ENCODE results near the gene PAFAH1B1.
A peak's percentile ranks its signal among the peaks of the same experiment; 100 is the strongest.
"Not testable (repeated sequence)": the region's sequence is repeated elsewhere in the genome, so short reads cannot be mapped to it uniquely, and the experiment has no call there.

Gene PAFAH1B1

DNA sequence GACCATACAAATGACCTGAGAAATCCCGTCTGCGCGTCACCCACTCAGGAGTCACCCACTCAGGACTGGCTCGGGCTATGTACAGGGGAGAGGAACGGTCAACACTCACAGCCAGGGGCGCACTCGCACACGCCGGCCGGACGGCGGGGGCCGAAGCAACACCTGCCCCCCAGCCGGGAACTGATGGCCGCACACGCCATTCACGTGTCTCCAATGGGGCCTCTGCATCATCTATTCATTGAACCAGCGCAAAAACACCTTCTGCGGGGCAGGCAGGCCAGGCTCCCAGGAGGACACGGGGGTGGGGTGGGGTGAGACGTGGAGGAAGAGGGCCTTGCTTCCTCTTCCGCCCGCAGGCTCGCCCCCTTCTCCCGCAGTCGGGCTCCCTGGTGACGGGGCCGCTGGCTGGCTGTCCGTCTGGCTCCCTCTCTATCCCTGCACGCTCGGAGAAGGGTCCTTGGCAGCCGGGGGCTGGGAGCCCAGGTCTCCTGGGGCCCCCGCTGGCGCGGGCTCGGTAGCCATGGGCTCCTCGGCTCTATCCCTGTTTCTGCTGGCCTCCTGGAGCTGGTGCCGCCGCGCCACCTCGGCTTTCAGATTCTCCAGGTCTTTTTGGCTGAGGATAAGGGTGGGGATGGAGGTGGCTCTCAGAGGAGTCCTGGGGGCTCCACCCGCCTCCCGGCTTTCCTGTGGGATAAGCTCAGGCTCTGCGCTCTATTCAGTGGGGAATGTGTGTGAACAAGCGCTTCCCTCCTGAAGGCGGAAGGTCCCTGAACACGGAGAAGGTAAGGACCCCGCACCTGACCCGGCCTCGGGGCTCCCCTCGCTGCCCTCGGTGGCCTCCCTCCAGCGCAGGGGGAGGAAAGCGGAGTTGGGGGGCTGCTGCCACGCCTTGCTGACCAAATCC is 97.0 kb downstream of the PAFAH1B1 start:
- DNase-seq (ENCODE audit: low spot score) = no peak

DNA sequence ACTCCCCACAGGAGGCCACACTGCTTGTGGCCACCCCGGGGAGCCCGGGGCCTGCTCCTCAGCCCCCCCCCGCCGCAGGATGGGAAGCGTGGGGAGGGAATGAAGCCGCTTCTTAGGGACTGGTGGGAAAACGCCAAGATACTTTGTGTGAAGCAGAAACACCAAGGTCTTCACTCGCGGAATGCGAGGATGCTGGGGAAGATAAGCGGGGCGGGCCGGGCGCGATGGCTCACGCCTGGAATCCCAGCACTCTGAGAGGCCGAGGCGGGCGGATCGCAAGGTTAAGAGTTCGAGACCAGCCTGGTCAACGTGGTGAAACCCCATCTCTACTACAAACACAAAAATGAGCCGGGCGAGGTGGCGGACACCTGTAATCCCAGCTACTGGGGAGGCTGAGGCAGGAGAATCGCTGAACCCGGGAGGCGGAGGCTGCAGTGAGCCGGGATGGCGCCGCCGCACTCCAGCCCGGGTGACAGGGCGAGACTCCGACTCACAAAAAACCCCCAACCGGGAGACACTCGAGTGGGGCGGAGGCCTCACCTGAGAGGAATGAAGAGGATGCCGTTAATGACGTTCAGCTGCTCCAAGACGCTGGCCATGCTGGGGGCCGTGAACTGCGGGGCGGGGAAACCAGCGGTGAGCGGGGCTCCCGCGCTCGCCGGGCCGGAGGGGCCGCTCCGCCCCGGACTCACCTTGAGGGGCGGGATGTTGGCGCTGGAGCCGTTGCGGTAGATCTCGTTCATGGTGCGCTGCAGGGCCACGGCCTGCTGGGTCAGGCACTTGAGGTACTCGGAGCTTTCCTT is 97.8 kb downstream of the PAFAH1B1 start:
- no peak for DNase-seq (ENCODE audit: low spot score)

DNA sequence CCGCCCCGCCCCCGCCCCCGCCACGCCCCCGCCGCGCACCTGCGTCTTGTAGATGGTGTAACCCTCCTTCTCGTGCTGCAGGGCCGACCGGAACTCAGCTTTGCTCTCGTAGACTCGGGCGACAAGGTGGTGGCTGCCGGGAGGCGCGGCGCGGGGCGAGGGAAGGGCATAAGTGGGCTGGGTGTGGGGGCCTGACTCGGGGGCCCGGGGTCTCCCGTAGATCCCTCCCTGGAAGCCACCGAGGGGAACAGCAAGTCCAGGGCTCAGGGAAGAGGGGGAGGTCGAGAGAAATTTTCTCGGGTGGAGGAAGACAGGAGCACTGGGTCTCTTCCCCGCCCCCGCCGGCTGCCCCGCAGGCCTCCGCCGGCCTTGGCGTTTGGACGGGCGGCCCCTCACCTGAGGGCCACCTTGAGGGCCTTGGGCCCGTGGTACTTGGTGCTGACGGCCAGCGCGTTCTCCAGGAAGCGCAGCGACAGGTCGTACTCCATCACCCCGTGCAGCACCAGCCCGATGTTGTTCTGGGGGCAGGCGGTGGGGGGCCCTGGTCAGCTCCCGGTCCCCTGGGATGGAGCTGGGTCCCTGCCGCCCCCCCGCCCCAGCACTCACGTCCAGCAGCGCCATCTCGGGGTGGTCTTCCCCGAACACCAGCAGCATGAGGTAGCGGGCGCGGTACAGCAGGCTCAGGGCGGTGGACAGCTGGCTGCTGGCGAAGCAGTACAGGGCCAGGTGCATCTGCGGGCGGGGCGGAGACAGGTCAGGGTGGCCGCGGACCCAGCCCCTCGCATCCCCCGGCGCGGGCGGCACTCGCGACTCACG is 98.7 kb downstream of the PAFAH1B1 start:
- DNase-seq (ENCODE audit: low spot score) = no peak

DNA sequence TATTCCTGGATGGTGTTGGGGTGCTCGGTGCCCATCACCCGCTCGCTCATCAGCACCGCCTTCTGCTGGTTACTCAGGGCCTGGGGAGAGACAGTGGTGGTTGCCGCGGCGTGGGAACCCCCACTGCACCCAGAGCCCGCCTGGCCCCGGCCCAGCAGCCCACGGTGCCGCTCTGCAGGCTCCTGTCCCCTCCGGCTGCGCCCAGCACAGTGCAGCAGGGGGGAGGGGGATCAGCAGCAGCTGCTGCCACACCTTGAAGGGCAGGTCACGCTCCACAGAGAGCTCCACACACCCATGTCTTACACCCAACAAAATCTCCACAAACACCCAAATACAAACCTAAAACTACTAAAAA is 99.3 kb downstream of the PAFAH1B1 start:
- no peak for DNase-seq (ENCODE audit: low spot score)

DNA sequence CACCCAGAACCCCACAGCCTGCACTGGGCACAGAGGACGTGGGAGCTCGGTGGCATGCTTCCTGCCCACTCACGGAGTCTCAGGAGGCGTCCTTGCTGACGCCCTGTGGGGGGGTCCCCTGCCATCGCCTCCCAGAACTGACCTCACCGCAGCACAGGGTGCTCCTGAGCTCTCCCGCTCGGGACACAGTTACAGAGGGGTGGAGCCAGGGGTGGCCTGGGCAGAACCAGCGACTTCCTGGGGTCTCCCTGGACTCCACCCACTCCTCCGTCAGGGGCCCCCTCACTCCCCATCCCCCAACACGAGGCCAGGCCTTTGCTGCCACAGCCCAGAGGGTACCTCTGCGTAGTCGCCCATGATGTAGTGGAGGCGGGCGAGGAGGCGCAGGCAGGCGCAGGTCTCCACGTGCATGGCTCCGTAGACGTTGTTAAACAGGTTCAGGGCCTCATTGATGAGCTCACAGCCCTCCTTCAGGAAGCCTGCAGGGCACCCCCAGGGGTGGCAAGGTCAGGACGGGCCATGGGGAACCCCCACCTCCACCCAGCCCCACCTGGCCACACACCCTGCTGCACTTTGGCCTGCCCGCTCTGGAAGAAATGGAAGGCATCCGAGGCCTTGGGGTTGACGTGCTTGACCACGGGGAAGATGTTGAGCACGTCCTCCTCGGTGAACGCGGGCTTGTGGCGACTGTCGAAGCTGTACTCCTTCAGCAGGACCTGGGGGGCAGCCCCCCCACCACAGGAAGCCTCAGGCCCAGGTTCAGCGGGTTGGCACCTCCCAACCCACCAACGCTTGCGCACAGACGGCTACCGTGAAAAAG is 100.3 kb downstream of the PAFAH1B1 start:
- DNase-seq (ENCODE audit: low spot score) = no peak

DNA sequence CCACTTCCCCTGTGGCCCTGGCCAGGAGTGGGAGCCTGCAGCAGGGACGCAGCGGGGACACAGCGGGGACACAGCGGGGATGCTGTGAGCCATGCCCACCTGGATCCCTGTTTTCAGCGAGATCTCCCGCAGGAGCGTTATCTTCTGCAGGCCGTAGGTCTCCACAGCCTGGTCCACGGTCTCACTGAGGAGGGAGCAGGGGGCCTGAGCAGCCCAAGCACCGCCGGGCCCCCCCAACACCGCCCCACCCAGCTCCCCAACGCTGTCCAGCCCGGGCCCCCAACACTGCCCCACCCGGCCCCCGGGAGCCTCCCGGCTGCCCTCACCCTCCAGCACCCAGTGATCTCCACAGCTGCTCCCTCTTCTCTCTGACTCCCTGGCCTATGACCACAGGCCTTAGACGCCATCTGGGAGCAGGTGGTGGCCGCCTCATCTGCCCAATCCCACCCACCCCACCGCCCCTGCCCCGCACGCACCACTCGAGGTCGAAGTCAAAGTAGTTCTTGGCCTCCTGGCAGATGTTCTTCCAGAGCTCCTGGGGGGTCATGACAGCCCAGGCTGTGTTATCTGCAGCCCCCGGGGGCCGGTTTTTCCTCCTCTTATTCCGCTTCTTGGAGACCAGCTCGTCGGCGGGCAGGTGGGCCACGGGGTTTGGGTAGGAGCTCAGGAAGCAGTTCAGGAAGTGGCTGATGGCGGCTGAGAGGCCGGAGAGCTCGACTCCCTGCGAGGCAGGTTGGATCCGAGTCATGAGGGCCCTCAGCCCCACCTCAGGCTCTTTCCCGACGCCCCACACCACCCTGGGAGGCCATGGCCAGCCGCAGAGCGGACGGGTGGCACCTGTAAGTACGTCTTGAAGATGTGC is 101.2 kb downstream of the PAFAH1B1 start:
- DNase-seq (ENCODE audit: low spot score) = no peak

DNA sequence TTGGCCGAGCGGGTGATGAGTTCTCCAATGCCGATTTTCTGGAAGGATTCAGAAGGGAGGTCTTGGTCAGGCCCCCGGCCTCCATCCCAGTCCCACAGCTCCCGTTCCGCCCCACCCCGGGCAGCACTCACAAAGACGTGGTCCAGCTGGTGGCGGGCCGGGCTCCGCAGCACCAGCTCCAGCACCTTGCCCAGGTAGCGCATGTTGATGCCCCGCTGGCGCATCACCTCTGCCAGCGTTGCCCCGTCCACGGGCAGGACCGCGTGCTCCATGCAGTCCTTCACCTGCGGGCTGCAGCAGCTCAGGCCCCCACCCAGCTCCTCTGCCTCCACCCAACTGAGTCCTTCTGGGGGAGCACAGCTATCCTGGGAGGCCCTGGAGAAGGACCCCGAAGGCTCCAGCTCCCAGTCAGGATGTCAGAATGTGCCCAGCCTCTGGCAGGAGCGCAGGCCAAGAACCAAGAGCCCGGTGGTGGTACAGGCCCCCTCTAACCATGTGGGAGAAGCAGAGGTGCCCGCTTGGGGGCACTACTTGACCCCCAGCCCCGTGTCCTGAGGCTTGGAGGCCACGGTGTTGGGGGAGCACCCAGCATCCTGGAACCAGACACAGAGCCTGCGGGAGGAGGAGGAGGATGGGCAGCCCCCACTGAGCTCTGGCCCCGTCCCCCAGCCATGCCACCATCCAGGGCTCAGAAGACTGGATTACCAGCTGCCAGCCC is 101.9 kb downstream of the PAFAH1B1 start:
- DNase-seq (ENCODE audit: low spot score) = no peak

DNA sequence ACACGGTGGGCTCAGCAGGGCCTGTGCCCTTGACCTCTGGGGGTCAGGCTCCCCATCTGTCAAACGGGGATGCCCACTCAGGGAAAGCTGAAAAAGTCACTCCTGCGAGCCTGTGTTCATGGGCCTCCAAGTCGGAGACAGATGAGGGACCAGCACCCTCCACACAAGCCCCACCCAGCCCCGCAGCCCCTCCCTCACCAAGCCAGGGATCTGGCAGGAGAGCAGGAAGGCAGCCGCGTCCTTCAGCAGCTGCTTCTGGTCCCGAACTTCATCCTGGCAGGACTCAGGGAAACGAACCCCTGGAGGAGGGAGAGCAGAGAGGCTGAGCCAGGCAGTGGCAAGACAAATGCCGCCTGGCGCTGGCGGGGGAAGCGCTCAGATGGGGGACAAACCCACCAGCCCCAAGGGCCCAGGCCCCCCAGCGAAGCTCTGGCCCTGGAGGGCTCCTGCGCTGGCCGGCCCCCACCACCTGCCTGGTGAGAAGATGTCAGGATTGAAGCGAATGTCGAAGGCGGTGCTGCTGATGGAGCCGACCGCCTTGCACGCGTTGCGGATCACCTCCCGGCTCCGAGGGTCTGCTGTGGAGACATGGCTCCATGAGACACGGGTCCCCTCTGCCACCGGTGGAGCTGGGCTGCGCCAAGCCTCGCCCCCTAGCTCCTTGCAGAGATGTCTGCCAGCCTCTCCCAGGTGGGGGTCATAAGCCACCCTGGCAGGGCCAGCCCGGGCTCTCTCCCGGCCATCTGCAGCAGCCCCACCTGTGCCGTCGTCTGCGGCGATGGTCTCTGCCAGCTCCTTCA is 102.7 kb downstream of the PAFAH1B1 start:
- DNase-seq (ENCODE audit: low spot score) = no peak

DNA sequence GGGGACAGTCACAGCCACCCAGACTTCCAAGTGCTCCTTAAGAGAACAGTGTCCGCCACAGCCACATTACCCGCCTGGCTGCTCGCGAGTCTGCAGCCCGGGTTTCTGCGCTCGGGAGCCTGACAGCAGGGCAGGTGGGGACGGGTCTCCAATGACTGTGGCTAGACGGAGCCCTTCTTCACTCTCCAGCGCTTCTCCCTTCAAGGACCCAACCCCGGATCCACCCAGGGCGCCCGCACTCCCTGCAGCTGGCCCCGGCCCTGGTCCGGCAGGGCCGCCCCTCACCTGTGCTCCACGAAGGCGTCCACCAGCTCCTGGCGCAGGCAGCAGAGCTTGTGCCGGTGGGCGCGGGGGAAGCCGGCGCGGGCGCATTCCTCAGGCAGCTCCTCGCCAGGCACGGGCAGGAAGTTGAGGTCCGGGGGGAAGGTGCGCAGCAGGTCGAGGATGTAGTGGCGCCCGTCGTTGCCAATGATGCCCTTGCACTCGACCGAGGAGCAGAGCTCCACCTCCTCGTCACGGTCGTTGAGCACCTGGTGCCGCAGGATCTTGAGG is 104.2 kb downstream of the PAFAH1B1 start:
- DNase-seq (ENCODE audit: low spot score) = no peak

DNA sequence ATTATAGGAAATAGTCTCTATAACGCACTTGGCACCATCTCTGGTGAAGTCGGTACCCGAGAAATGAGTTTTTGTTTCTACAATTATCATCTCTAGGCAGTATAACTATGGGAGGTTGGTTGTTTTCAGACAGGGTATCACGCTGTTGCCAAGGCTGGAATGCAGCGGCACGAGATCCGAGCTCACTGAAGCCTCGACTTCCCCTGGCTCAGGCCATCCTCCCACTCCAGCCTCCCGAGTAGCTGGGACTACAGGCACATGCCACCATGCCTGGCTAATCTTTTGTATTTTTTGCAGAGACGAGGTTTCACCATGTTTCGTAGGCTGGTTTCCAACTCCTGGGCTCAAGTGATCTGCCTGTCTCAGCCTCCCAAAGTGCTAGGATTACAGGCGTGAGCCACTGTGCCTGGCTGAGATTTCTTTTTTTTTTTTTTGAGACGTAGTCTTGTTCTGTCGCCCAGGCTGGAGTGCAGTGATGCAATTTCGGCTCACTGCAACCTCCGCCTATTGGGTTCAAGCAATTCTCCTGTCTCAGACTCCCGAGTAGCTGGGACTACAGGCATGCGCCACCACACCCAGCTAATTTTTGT is 105.9 kb downstream of the PAFAH1B1 start:
- not testable (repeated sequence) for DNase-seq (ENCODE audit: low spot score)

DNA sequence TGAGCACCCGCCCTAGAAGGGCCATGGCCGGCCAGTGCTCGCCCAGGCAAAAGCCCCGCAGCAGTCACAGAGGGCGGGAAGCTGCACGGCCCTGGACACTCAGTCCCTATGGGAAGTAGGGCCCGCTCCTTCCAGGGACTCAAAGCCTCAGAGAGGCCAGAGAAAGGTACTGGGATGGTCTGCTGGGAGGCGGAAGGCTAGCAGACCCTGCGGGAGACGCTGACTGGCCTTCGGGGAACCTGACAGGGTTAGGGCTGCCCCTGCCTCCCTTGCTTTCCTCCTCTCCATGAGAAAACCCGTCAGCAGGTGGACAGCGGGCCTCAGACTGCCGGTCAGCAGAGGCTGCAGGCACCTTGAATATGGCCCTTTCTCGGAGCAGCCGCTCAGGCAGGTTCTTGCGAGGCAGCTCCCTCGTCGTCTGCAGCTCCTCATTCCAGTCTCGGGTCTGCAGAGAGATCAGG is 106.6 kb downstream of the PAFAH1B1 start:
- no peak for DNase-seq (ENCODE audit: low spot score)

DNA sequence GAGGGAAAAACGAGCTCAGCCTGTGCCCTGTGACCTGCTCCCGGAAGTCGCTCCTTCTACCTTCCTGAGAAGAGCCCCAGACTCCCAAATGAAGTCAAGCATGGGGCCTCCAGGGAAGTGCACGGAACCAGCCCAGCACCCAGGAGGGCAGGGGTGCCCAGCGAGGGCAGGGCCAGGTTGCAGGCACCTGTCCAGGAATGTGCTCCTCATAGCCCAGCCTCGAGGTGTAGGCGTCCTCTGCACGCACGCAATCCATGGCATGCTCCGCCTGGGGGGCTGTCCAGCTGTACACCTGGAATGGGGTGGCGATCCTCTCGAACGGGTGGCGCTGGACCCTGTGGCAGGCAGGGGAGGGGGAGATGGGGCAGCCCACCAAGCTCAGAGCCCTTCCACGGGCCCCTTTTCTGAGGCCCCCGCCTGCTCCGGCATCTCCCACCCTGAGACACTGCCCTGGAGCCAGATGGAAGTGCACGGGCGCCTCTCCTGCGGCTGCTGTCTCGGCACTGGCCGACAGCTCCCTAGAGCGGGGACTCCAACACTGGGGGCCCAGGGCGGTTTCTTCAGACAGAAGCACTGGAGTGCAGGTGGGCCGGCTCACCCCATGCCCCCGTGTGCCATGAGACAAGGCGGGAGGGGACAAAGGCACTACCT is 107.2 kb downstream of the PAFAH1B1 start:
- DNase-seq (ENCODE audit: low spot score) = no peak

DNA sequence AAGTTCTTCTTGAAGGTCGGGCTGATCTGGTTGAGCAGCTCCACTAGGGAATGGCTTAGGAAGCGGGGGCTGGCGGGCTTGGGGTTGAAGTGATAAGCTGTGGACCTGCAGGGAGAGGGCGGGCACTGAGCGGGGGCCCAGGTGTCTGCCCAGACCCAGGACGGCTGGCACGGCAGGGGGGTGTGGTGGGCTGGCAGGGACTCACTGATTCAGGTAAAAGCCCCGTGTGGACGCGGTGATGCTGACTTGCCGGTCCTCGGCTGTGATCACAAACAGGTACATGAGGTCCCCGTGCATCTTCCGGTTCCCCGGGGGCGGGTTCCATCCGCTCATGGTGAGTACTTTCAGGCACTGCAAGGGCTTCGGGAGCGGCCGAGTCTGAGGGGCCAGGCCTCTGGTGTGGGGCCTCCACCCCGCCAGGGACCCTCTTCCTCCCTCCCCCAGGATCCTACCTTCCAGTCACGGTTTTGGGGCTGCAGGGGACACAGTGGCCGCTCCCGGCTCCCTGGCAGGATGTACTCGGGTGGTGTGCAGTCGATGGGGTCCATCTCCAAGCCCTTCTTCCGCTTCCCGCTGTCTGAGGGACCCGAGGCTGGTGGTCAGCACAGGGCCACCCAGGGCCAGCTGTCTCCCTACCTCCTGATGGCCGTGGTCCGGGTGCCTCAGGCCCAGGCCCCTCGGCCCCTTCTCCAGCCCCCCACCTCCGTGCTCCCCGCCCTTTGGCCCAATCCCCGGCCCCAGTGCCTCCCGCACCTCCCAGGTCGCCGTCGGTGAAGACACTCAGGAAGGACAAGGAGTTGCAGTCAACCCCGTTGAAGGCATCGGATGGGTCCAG is 107.9 kb downstream of the PAFAH1B1 start:
- DNase-seq (ENCODE audit: low spot score) = no peak

DNA sequence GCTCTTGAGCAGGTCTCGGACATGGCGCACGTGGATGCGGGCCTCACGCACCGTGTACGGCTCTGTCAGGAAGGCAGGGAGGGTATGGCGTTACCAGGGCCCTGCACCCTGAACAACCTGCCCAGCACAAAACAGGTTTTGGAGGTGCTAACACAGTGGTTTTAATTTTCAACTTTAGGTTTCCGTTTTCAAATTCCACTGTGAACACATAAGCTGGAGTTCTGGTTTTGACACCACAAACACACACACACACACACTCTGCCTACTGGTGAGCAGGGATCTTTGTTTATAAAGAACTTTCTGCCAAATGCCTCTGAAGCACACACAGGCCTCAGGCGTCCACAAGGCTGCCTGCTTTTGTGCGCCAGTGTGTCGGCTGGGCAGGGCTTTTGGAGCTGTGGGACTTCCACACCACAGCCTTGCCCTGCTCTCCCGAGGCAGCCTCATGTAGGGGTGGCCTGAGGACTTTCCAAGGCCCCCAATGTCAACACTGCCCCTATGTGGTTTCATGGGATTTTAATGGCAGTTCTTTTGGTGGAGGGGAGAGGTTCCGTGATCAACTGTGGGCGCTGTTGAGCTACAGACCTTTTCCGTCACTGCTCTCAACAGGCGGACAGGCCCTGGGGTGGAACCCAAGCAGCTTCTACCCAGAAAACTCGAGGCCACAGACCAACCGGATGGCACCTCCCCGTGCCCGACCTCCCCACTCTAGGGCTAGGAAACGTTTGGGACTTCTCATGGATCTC is 108.7 kb downstream of the PAFAH1B1 start:
- peak; percentile 37 for DNase-seq (ENCODE audit: low spot score)

DNA sequence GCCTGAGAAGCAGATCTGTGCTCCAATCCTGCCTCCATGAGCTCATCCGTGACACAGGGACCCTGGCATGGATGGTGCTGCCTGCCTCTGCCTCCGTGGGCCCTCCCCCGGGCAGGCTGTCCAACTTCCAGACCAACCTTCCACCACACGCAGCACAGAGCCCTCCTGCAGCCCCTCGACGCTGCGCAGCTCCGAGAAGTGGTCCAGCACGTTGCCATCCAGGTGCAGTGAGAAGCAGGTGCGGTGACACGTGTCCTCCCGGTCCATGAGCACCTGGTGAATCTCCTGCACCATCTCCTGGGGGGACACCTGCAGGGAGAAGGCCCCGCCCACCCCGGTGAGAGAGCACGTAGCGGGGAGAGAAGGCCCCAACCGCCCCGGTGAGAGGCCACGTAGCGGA is 109.7 kb downstream of the PAFAH1B1 start:
- no peak for DNase-seq (ENCODE audit: low spot score)

DNA sequence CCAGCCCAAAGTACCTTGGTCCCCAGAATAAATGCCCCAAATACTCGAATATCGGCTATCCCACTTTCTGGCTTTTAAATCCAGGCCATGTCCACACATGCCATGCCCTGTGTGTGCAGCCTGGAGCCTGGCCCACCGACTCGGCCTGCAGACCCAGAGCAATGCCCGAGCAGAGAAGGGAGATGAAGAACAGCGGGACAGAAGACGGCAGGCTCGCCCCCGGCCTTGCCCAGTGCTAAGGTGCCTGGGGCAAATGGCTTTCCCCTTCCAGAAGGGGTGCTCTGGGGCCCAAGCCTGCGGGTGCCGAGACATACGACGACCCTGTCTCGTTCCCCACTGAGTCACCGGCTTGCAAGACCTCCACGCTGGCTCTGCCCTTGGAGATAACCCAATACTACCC is 110.2 kb downstream of the PAFAH1B1 start:
- no peak for DNase-seq (ENCODE audit: low spot score)
